Uterus (tissue), 2 donors: ENCODE results near the gene NCOR2.

Source experiments
- CTCF ChIP-seq, 4 experiments: fragments of 200-600 bp in 2 of 4; fragments of 450-650 bp in 2 of 4; sonication (generic) in 2 of 4; IDR thresholded peaks; one replicate each; pipeline ENCODE4 v1.5.1; 2016 to 2019; ENCODE audit warnings: antibody characterized with exemption in 4 of 4, mild to moderate bottlenecking in 2 of 4, moderate library complexity in 1 of 4
- POLR2A ChIP-seq, 2 donors: fragments of 450-650 bp; IDR thresholded peaks; one replicate each; pipeline ENCODE4 v1.6.1; 2016; ENCODE audit warnings: antibody characterized with exemption in 2 of 2, mild to moderate bottlenecking in 1 of 2, moderate library complexity in 1 of 2

GRCh38 chr12:124588751-124589267 lies 21.4 kb upstream of the NCOR2 start:
- no peak for TF ChIP-seq CTCF (IDR thresholded peaks at IDR 0.05)
- no peak for TF ChIP-seq POLR2A (IDR thresholded peaks at IDR 0.05)
